Ovary (tissue), 3 donors: ENCODE data around the gene TMOD3.

ENCODE experiments used
- CTCF ChIP-seq, 3 donors: fragments of 450-650 bp in 2 of 3; fragments of 200-600 bp in 1 of 3; IDR thresholded peaks; one replicate each; pipeline versions ENCODE4 v1.5.1 to v1.8.0; 2016 to 2022; ENCODE audit warnings: antibody characterized with exemption in 3 of 3, mild to moderate bottlenecking in 1 of 3
- POLR2A ChIP-seq: fragments of 450-650 bp; IDR thresholded peaks from one replicate; pipeline ENCODE4 v1.6.1; 2017; ENCODE audit warnings: antibody characterized with exemption, mild to moderate bottlenecking, moderate library complexity
- donor health status: DM: no; HTN: no; CAD: no.

GRCh38 chr15:51863131-51863530 lies 33.7 kb downstream of the TMOD3 start:
- no peak for TF ChIP-seq CTCF (IDR thresholded peaks at IDR 0.05)
- TF ChIP-seq POLR2A: no peak
